Right ventricle myocardium inferior (tissue), 1 donor: ENCODE measurements around the gene MINDY1. TPM values are rescaled to one million over a fixed set of nuclear protein-coding genes. Genes with fewer than 3 reads are reported as not detected.

Source experiments
- ATAC-seq: fragments of 200-7000 bp; cut with Tn5 transposase; one replicate; pipeline ENCODE4 v1.9.1; 2020; ENCODE audit warnings: mild to moderate bottlenecking, moderate library complexity
- DNase-seq: peaks from one replicate; pipeline ENCODE4 v3.0.0; 2021; ENCODE audit errors: missing footprints
- intact Hi-C: fragments of 100-400 bp; cut with DNase I; formaldehyde crosslinking; loops from one replicate; pipeline ENCODE4 v1.11.0; 2022
- total RNA-seq: library from RNA; stranded (reverse); fragmentation: NEBNext Ultra II Directional; extraction: Animal tissue kit (Norgen Biotek cat#: 25700); gene quantifications from one replicate; pipeline ENCODE4 v1.2.1, GENCODE V29; 2021
- donor health status: DM: no; HTN: yes; CAD: no; lungs with severe emphysema.

MINDY1 gene
- total RNA-seq, 1 donor from 2014 or later = 38.5 TPM

DNA sequence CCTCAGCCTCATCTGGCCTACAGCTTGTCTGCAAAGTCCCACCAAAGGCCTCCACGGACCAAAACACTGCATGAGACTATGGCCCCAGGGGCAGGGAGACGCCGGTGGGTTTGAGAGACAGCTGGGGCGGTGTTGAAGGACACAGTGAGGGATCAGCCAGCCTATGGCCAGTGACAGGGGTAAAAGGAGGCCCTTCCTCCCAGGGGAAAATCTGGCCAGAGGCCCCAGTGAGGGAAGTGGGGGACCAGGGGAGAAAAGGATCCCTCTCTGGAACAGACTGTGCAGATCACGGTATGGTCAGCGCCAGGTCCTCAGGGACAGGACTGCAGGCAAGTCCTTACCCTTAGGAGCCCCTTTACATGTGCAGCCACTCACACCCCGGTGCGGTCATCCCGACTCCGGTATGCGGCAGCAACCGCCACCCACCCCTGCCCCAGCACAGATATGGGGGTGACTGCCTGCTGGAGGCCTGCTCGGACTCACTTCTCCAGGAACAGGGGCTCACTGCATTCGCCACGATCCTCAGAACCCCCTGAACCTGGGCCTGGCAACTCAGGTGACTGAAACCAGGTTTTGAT is 33.4 kb downstream of the MINDY1 start:
- intact Hi-C loops = loop anchor here (5.0 kb wide), 2 partner anchors 46 to 96 kb away; partner anchors contain the start of genes ARNT and SETDB1
- no peak for ATAC-seq
- no peak for DNase-seq

DNA sequence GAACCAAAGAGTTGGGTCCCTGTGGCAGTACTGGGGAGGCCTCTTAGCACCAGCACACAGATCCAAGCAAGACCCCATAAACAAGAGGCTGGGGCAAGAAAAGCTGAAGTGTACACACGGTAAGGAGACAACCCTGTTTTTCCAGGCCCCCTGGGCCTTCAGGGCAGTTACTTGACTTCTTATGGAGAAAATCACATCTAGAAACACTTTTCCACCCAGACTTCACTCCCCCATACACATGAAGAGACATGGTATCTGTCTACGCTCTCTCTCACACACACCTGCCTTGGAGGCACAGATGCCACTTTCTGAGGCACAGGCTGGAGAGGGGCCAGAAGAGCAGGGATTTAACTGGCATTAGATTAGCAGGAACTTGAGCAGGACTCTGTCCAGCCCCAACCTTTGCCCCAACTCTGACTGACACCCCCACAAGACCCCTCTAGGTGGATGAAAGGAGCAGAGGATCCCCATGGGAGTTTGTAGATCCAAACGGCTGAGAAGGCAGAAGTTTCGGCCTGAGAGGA is 34.2 kb downstream of the MINDY1 start:
- intact Hi-C loops = loop anchor here (5.0 kb wide), 2 partner anchors 45 to 95 kb away; partner anchors contain the start of genes ARNT and SETDB1
- DNase-seq (no peak), ATAC-seq (no peak)

DNA sequence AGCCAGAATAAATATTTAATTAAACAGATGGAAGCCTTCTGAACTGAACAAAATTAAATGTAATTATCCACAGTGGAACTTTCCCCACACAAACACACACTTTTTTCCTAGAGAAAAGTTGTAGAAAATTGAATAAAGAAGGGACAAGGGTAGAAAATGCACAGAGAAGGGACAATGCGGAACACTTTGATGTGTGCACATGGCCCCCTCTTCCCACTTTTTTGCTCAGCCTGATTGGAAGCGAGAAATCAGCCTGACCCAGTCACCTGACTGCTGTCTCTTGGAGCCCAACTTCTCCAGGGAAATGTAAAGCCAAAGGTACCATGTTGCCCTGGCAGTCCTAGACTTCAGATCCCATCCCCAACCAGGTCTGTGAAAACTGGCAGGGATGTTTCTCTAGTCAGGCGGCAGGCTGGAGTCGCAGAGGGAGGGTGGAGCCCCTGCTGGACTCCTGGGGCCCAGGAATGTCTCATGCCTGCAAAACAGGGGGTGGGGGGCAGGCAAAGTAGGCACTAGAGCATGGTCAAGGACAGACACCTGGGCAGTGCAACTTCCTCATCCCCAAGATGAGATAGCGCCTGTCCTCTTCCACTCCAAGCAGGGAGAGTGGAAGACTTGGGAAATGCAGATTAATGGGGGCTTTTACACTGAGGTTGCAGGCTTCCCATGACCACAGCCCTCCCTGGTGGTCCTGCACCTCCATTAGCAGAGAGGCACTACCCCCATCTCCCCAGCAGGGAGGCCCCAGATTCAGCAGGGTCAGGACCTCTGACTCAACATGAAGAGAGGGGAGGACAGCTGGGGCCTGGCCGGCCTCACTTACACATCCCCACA is 34.9 kb downstream of the MINDY1 start:
- DNase-seq = no peak
- intact Hi-C loops = loop anchor here (5.0 kb wide), 2 partner anchors 44 to 94 kb away; partner anchors contain the start of genes ARNT and SETDB1
- ATAC-seq = no peak

GRCh38 chr1:150970808-150971582 is 35.7 kb downstream of the MINDY1 start:
- DNase-seq = peak; percentile 91
- intact Hi-C loops = loop anchor here (5.0 kb wide), 2 partner anchors 44 to 94 kb away; partner anchors contain the start of genes ARNT and SETDB1

DNA sequence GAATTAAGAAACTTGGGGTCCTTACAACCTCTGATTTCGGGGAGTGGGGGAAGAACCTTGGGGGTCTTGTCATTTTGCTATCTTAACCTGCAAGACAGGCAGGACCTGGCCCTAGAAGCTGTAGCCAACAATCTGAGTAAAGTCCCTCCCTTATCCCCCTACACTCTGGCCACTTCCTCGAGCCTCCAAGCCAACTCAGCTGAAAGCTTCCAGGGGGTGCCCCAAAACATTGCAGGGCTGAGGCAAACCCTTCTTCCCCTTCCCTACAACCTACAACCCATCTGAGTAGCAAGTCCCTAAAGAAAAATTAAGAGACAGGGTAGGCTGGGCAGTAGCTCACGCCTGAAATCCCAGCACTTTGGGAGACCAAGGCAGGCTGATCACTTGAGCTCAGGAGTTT is 37.1 kb downstream of the MINDY1 start:
- intact Hi-C loops = loop anchor here (5.0 kb wide), 2 partner anchors 42 to 92 kb away; partner anchors contain the start of genes ARNT and SETDB1
- ATAC-seq = no peak
- no peak for DNase-seq

More at GRCh38 chr1:150970808-150971582, 35.7 kb downstream of the MINDY1 start:
- ATAC-seq = peak; percentile 85

GRCh38 chr1:150968491-150968890 is 38.2 kb downstream of the MINDY1 start:
- intact Hi-C loops = no loop called here
- DNase-seq (no peak), ATAC-seq (no peak)

- DNase-seq (no peak), ATAC-seq (no peak)
- intact Hi-C loops = no loop called here
These were observed 38.8 kb downstream of the MINDY1 start for GRCh38 chr1:150967936-150968335.

DNA sequence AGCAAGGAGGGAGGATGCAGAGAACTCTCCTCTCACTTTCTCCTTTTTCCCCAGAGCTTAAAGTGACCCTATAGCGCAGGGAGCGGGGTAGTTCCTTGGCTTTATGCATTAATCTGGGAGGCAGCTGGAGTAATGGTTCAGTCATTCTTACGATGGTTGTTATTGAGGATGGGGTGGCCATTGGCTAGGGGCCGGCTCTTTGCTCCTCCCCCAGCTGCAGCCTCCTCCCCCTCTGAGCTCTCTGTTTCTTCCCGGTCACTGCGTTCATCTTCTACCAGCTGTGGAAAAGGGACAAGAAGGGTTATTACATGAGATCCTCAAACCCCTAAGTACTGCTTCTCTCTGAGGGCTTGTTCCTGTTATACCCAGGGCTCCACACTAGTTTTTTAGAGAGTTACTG is 40.7 kb downstream of the MINDY1 start:
- no peak for DNase-seq
- intact Hi-C loops = no loop called here
- ATAC-seq = no peak

DNA sequence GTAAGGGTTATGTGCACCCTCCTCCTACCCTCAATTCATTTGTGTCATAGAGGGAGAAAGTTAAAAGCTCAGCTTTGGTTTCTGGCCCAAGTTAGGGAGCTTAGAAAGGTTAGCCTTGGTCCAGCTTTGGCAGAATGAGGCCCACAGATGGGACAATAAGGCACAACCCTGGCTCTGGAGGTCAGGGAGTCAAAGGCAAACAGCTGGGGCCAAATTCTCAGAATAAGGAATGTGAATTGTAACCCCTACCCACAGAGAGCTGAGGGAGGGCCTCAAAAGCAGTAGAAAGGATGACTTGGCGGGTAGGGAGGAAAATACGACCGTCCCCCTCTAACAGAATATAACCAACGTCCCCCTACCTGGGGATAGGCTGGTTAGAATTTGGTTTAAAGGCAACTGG is 41.1 kb downstream of the MINDY1 start:
- ATAC-seq (no peak), DNase-seq (no peak)
- intact Hi-C loops = no loop called here

GRCh38 chr1:150964164-150964489 is 42.6 kb downstream of the MINDY1 start:
- no peak for ATAC-seq
- no peak for DNase-seq
- intact Hi-C loops = no loop called here

DNA sequence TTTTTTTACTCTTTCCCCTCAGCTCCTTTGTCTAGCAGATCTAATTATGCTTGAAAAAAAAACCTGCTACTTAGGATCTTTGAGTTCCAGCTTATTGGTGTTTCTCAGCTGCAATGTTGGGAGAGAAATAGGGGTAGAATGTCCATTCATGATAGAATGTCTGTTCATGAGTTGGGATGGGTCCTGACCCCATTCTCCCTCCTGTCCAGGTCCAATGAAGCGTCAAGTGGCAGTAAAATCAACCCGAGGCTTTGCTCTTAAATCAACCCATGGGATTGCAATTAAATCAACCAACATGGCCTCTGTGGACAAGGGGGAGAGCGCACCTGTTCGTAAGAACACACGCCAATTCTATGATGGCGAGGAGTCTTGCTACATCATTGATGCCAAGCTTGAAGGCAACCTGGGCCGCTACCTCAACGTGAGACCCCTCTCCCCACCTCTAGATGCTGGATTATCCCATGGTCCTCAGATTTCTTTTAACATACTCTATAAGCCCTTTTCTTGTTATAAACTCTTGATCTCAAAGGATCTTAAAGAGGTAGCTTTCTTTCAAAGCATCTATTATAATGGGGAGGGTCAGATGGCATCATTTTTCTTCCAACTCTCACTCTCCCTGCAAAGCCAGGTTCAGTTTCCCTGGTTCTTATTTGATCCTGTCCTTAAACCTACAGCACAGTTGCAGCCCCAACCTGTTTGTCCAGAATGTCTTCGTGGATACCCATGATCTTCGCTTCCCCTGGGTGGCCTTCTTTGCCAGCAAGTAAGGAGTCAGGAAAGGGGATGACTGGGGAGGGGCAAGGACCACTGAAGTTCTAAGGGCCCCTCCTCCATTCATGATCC is 43.2 kb downstream of the MINDY1 start:
- ATAC-seq (no peak), DNase-seq (no peak)
- intact Hi-C loops = no loop called here

GRCh38 chr1:150961756-150962155 is 44.9 kb downstream of the MINDY1 start:
- intact Hi-C loops = no loop called here
- DNase-seq (no peak), ATAC-seq (no peak)

DNA sequence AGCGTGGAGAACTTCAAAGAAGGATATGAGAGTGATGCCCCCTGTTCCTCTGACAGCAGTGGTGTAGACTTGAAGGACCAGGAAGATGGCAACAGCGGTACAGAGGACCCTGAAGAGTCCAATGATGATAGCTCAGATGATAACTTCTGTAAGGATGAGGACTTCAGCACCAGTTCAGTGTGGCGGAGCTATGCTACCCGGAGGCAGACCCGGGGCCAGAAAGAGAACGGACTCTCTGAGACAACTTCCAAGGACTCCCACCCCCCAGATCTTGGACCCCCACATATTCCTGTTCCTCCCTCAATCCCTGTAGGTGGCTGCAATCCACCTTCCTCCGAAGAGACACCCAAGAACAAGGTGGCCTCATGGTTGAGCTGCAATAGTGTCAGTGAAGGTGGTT is 46.1 kb downstream of the MINDY1 start:
- intact Hi-C loops = no loop called here
- DNase-seq (no peak), ATAC-seq (no peak)

- DNase-seq = no peak
- intact Hi-C loops = no loop called here
- ATAC-seq = no peak
These were observed 49.0 kb downstream of the MINDY1 start for GRCh38 chr1:150957666-150958065.

GRCh38 chr1:150955280-150955679 is 51.4 kb downstream of the MINDY1 start:
- intact Hi-C loops = no loop called here
- no peak for ATAC-seq

DNA sequence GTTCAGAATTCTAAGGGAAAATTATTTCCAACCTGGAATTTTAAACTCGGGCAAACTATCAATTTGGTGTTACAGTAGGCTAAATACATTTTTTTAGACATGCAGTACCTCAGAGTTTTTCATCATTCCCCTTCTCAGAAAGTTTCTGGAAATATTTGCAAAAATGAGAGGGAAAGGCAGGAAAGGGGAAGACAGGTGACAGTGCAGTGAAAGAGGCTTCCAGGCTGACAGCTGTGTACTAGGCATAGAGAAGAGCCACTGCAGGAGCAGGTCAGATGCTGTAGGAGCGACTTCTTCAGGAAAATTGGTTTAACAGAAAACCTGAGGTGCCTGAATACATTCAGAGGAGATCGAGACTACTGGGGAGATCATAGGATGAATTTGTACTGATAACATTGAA is 52.0 kb downstream of the MINDY1 start:
- intact Hi-C loops = no loop called here
- DNase-seq = no peak
- ATAC-seq = no peak

More at GRCh38 chr1:150955280-150955679, 51.4 kb downstream of the MINDY1 start:
- DNase-seq = no peak
